RWPE1 (cell line): ENCODE measurements around the gene ELF4.

ENCODE experiments used
- CTCF ChIA-PET: fragments of 350-600 bp; sonication (Branson Sonifier 250); formaldehyde crosslinking; extraction: SDS; loops from one replicate; lab custom pipeline; 2021; lab: Yijun Ruan, JAX
- POLR2A ChIA-PET: fragments of 400-600 bp; formaldehyde crosslinking; extraction: SDS; loops from one replicate; lab custom pipeline; 2020; ENCODE audit warnings: antibody characterized with exemption; ENCODE audit not compliant: low non-redundant PET; lab: Yijun Ruan, JAX
- DNase-seq: peaks from one replicate; pipeline ENCODE4 v3.0.0; 2012; ENCODE audit warnings: low spot score
- H3K27ac ChIP-seq: fragments of 450-650 bp; 2 replicates; pipeline ENCODE4 v1.5.1; 2017
- CTCF ChIP-seq: fragments of 450-650 bp; conservative IDR thresholded peaks from 2 replicates; pipeline ENCODE4 v1.5.1; 2017; ENCODE audit warnings: low read depth, mild to moderate bottlenecking

Gene ELF4

GRCh38 chrX:130144509-130144908 is 34.2 kb upstream of the ELF4 start:
- TF ChIP-seq CTCF, result no peak
- POLR2A ChIA-PET, result no interaction called here
- DNase-seq, result no peak
- CTCF ChIA-PET, result interaction anchor here (0.6 to 0.7 kb wide), 2 partner anchors 65 to 161 kb away, joined by 3 to 11 read pairs; no protein-coding TSS in a partner anchor
- no peak overlapping the region for H3K27ac ChIP-seq

- ChIA-PET CTCF (no interaction called here), POLR2A (no interaction called here)
- no peak overlapping the region for H3K27ac ChIP-seq
- DNase-seq, result no peak
- TF ChIP-seq CTCF, result no peak
Observed at GRCh38 chrX:130139474-130140201, 29.3 kb upstream of the ELF4 start.

GRCh38 chrX:130136961-130137360 is 26.7 kb upstream of the ELF4 start:
- DNase-seq, result no peak
- TF ChIP-seq CTCF, result no peak
- no peak overlapping the region for H3K27ac ChIP-seq
- ChIA-PET CTCF (no interaction called here), POLR2A (no interaction called here)

- TF ChIP-seq CTCF, result no peak
- DNase-seq, result no peak
- CTCF ChIA-PET, result no interaction called here
- POLR2A ChIA-PET, result no interaction called here
- H3K27ac ChIP-seq, result no peak overlapping the region
Observed at GRCh38 chrX:130136496-130136895, 26.2 kb upstream of the ELF4 start.

- no peak for TF ChIP-seq CTCF
- no peak for DNase-seq
- CTCF ChIA-PET, result interaction anchor here (0.6 to 1.2 kb wide), 2 partner anchors 10 to 51 kb away, joined by 3 to 5 read pairs; no protein-coding TSS in a partner anchor
- no peak overlapping the region for H3K27ac ChIP-seq
- POLR2A ChIA-PET, result no interaction called here
Observed at GRCh38 chrX:130130990-130131389, 20.7 kb upstream of the ELF4 start.

- TF ChIP-seq CTCF, result no peak
- peak overlapping the region; percentile 91 for H3K27ac ChIP-seq
- peak; percentile 71 for DNase-seq
- CTCF ChIA-PET, result interaction anchor here (0.6 kb wide), 1 partner anchor 20 kb away, joined by 3 read pairs; no protein-coding TSS in a partner anchor
- POLR2A ChIA-PET, result no interaction called here
Observed at GRCh38 chrX:130125091-130125874, 15.0 kb upstream of the ELF4 start.
